ENCODE measurements around the gene RIIAD1.

GRCh38 chr1:151706464-151707415, 14.6 kb upstream of the RIIAD1 start:
- TF ChIP-seq CTCF (IDR thresholded peaks at IDR 0.05; ENCODE audit: low read length) (no peak), EZH2 (IDR thresholded peaks at IDR 0.05; ENCODE audit: borderline replicate concordance, low read length) (no peak)
